ENCODE measurements around the gene KIF14.
A peak's percentile ranks its signal among the peaks of the same experiment; 100 is the strongest.
"Not testable (repeated sequence)": the region's sequence is repeated elsewhere in the genome, so short reads cannot be mapped to it uniquely, and the experiment has no call there.

The KIF14 gene

GRCh38 chr1:200631375-200631774, 10.8 kb upstream of the KIF14 start:
- no peak for DNase-seq (ENCODE audit: low read depth)
- no peak for TF ChIP-seq CTCF (conservative IDR thresholded peaks at IDR 0.05; ENCODE audit: low read depth, low read length)
- no peak overlapping the region for H3K4me3 ChIP-seq (ENCODE audit: low read depth, low read length)

- not testable (repeated sequence) for H3K4me3 ChIP-seq (ENCODE audit: low read depth, low read length); DNase-seq (ENCODE audit: low read depth)
Observed at GRCh38 chr1:200630515-200630899, 10.0 kb upstream of the KIF14 start.

- no peak overlapping the region for H3K4me3 ChIP-seq (ENCODE audit: low read depth, low read length)
- no peak for DNase-seq (ENCODE audit: low read depth)
- TF ChIP-seq CTCF (conservative IDR thresholded peaks at IDR 0.05; ENCODE audit: low read depth, low read length): no peak
Observed at GRCh38 chr1:200629876-200630514, 9.4 kb upstream of the KIF14 start.

- DNase-seq (ENCODE audit: low read depth): no peak
- no peak for TF ChIP-seq CTCF (conservative IDR thresholded peaks at IDR 0.05; ENCODE audit: low read depth, low read length)
- no peak overlapping the region for H3K4me3 ChIP-seq (ENCODE audit: low read depth, low read length)
Observed at GRCh38 chr1:200628223-200628881, 7.8 kb upstream of the KIF14 start.

- no peak for DNase-seq (ENCODE audit: low read depth)
- H3K4me3 ChIP-seq (ENCODE audit: low read depth, low read length): no peak overlapping the region
- TF ChIP-seq CTCF (conservative IDR thresholded peaks at IDR 0.05; ENCODE audit: low read depth, low read length): no peak
Observed at GRCh38 chr1:200627575-200628222, 7.1 kb upstream of the KIF14 start.

GRCh38 chr1:200626853-200627534, 6.4 kb upstream of the KIF14 start:
- no peak for TF ChIP-seq CTCF (conservative IDR thresholded peaks at IDR 0.05; ENCODE audit: low read depth, low read length)
- H3K4me3 ChIP-seq (ENCODE audit: low read depth, low read length): no peak overlapping the region
- no peak for DNase-seq (ENCODE audit: low read depth)

GRCh38 chr1:200625381-200625824, 4.9 kb upstream of the KIF14 start:
- DNase-seq (ENCODE audit: low read depth): peak; percentile 60
- TF ChIP-seq CTCF (conservative IDR thresholded peaks at IDR 0.05; ENCODE audit: low read depth, low read length): no peak
- H3K4me3 ChIP-seq (ENCODE audit: low read depth, low read length): no peak overlapping the region
